ENCODE results near the gene APBA1. TPM values are rescaled to one million over a fixed set of nuclear protein-coding genes. Genes with fewer than 3 reads are reported as not detected.

APBA1 gene
- total RNA-seq, 1 experiment from 2014 or later: 0.05 TPM

DNA sequence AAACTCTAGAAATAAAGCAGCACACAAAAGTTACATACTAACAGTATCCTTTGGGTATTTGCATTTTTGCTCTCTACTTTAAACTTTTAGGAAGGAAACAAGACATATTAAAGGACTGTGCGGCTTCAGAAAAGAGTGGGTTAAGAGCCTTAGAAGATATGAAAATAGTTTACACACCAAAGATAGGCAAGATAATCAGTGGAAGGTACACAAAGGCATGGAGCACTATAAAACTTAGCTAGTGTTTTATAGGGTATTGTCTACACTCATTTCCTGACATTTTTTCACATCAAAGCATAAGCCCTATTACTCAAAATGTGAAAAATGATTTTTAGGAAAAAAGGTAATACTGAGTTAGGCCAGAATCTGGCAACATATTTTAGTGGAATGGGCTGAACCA is 43.7 kb upstream of the APBA1 start:
- in situ Hi-C loops (cut with HindIII; ENCODE audit: low pct_unique_long_range_greater_than_20kb, low sequenced_read_pairs): no loop called here
- TF ChIP-seq POLR2AphosphoS5 (IDR thresholded peaks at IDR 0.05; ENCODE audit: low read depth, low read length) (no peak), CTCF (IDR thresholded peaks at IDR 0.05) (no peak), SIN3A (IDR thresholded peaks at IDR 0.05; ENCODE audit: borderline replicate concordance, insufficient read depth, low read depth, low read length) (no peak), TCF7L2 (IDR thresholded peaks at IDR 0.05; ENCODE audit: low read depth, low read length) (no peak)
- TF ChIP-seq, protein P1, sequence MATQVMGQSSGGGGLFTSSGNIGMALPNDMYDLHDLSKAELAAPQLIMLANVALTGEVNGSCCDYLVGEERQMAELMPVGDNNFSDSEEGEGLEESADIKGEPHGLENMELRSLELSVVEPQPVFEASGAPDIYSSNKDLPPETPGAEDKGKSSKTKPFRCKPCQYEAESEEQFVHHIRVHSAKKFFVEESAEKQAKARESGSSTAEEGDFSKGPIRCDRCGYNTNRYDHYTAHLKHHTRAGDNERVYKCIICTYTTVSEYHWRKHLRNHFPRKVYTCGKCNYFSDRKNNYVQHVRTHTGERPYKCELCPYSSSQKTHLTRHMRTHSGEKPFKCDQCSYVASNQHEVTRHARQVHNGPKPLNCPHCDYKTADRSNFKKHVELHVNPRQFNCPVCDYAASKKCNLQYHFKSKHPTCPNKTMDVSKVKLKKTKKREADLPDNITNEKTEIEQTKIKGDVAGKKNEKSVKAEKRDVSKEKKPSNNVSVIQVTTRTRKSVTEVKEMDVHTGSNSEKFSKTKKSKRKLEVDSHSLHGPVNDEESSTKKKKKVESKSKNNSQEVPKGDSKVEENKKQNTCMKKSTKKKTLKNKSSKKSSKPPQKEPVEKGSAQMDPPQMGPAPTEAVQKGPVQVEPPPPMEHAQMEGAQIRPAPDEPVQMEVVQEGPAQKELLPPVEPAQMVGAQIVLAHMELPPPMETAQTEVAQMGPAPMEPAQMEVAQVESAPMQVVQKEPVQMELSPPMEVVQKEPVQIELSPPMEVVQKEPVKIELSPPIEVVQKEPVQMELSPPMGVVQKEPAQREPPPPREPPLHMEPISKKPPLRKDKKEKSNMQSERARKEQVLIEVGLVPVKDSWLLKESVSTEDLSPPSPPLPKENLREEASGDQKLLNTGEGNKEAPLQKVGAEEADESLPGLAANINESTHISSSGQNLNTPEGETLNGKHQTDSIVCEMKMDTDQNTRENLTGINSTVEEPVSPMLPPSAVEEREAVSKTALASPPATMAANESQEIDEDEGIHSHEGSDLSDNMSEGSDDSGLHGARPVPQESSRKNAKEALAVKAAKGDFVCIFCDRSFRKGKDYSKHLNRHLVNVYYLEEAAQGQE (IDR thresholded peaks at IDR 0.05; ENCODE audit: insufficient read depth in 1 of 2, low read depth in 2 of 2, low read length in 1 of 2): no peak
- no TSS peak for BruUV-seq (replicated peaks)
- no peak for DNase-seq (ENCODE audit: low read depth, low spot score)
- H3K36me3 ChIP-seq (ENCODE audit: control insufficient read depth, insufficient read depth, low read length): no peaks in the 10 kb centered on the region; the same call in 1 of the 2 replicates
- no peaks in the 10 kb centered on the region for H3K27me3 ChIP-seq (ENCODE audit: control insufficient read depth, insufficient read depth, low read length)
- ATAC-seq: no peak
- intact Hi-C loops (cut with micrococcal nuclease; ENCODE audit: unreplicated experiment): no loop called here
- ChIA-PET POLR2A (no interaction called here), CTCF (no interaction called here)
- no peaks in the 10 kb centered on the region for H3K9me3 ChIP-seq (ENCODE audit: control insufficient read depth, insufficient read depth, low read depth, low read length)
- H3K27ac ChIP-seq (ENCODE audit: low read length): no peak overlapping the region
- H3K4me3 ChIP-seq (ENCODE audit: low read depth in 2 of 2, low read length in 2 of 2): no peak overlapping the region
- H3K4me1 ChIP-seq (ENCODE audit: control insufficient read depth, insufficient read depth, low read length): no peaks in the 10 kb centered on the region

- BruUV-seq (replicated peaks): no TSS peak
- ChIA-PET CTCF (no interaction called here), POLR2A (no interaction called here)
- in situ Hi-C loops (cut with HindIII; ENCODE audit: low pct_unique_long_range_greater_than_20kb, low sequenced_read_pairs) (no loop called here), intact Hi-C loops (cut with micrococcal nuclease; ENCODE audit: unreplicated experiment) (no loop called here)
- no peak overlapping the region for H3K27ac ChIP-seq (ENCODE audit: low read length)
- H3K27me3 ChIP-seq (ENCODE audit: control insufficient read depth, insufficient read depth, low read length): no peaks in the 10 kb centered on the region
- no peak for ATAC-seq
- no peak for DNase-seq (ENCODE audit: low read depth, low spot score)
- TF ChIP-seq POLR2AphosphoS5 (IDR thresholded peaks at IDR 0.05; ENCODE audit: low read depth, low read length): no peak
- TF ChIP-seq, protein P1 (IDR thresholded peaks at IDR 0.05; ENCODE audit: insufficient read depth in 1 of 2, low read depth in 2 of 2, low read length in 1 of 2): no peak
- TF ChIP-seq CTCF (IDR thresholded peaks at IDR 0.05): no peak
- TF ChIP-seq SIN3A (IDR thresholded peaks at IDR 0.05; ENCODE audit: borderline replicate concordance, insufficient read depth, low read depth, low read length): no peak
- no peak for TF ChIP-seq TCF7L2 (IDR thresholded peaks at IDR 0.05; ENCODE audit: low read depth, low read length)
- H3K4me1 ChIP-seq (ENCODE audit: control insufficient read depth, insufficient read depth, low read length): no peaks in the 10 kb centered on the region
- H3K4me3 ChIP-seq (ENCODE audit: low read depth in 2 of 2, low read length in 2 of 2): no peak overlapping the region
- H3K9me3 ChIP-seq (ENCODE audit: control insufficient read depth, insufficient read depth, low read depth, low read length): no peaks in the 10 kb centered on the region
- no peaks in the 10 kb centered on the region; the same call in 1 of the 2 replicates for H3K36me3 ChIP-seq (ENCODE audit: control insufficient read depth, insufficient read depth, low read length)
Measured at GRCh38 chr9:69715096-69715495, 42.9 kb upstream of the APBA1 start.
